Mesendoderm (in vitro differentiated cells): Measurements from ENCODE around the gene CC2D1A.
"Not testable (repeated sequence)": the region's sequence is repeated elsewhere in the genome, so short reads cannot be mapped to it uniquely, and the experiment has no call there.

Source experiments
- DNase-seq: peaks from one replicate; pipeline ENCODE4 v3.0.0; 2013
- H2AK5ac ChIP-seq: 2 replicates; pipeline ENCODE4 v1.6.1; 2013; ENCODE audit warnings: low read length, inconsistent platforms
- H2BK120ac ChIP-seq: 2 replicates; pipeline ENCODE4 v1.6.1; 2013; ENCODE audit warnings: low read depth, mild to moderate bottlenecking, low read length, moderate library complexity, mixed read lengths
- H2BK15ac ChIP-seq: replicated peaks from 2 replicates; pipeline ENCODE4 v1.6.1; 2013; ENCODE audit warnings: low read depth, mild to moderate bottlenecking, moderate library complexity
- H2BK5ac ChIP-seq: 2 replicates; pipeline ENCODE4 v1.6.1; 2013; ENCODE audit warnings: low read length, inconsistent platforms
- H3K18ac ChIP-seq: 2 replicates; pipeline ENCODE4 v1.6.1; 2013; ENCODE audit warnings: mild to moderate bottlenecking, low read length, mixed read lengths
- H3K23ac ChIP-seq: one replicate; pipeline ENCODE4 v1.6.1; 2013; ENCODE audit warnings: low read length
- H3K27ac ChIP-seq: 2 replicates; pipeline ENCODE4 v1.5.1; 2013; ENCODE audit warnings: low read depth, mild to moderate bottlenecking, inconsistent platforms, low read length, moderate library complexity
- H3K27me3 ChIP-seq: 2 replicates; pipeline ENCODE4 v1.6.1; 2013; ENCODE audit warnings: low read length, control low read depth, mild to moderate bottlenecking, inconsistent platforms; ENCODE audit not compliant: insufficient read depth, poor library complexity
- H3K36me3 ChIP-seq: 2 replicates; pipeline ENCODE4 v1.6.1; 2013; ENCODE audit warnings: low read length, inconsistent platforms; ENCODE audit not compliant: control insufficient read depth, insufficient read depth
- H3K4ac ChIP-seq: one replicate; pipeline ENCODE4 v1.6.1; 2013; ENCODE audit warnings: low read depth, mild to moderate bottlenecking, low read length, moderate library complexity
- H3K4me1 ChIP-seq: 2 replicates; pipeline ENCODE4 v1.6.1; 2013; ENCODE audit warnings: low read depth, low read length, inconsistent platforms; ENCODE audit not compliant: control insufficient read depth
- H3K4me2 ChIP-seq: 2 replicates; pipeline ENCODE4 v1.6.1; 2013; ENCODE audit warnings: low read length
- H3K4me3 ChIP-seq: 2 replicates; pipeline ENCODE4 v1.5.1; 2013; ENCODE audit warnings: mild to moderate bottlenecking, low read length
- H3K56ac ChIP-seq: one replicate; pipeline ENCODE4 v1.6.1; 2013; ENCODE audit warnings: low read length
- H3K79me1 ChIP-seq: 2 replicates; pipeline ENCODE4 v1.6.1; 2013; ENCODE audit warnings: low read length, inconsistent platforms
- H3K79me2 ChIP-seq: 2 replicates; pipeline ENCODE4 v1.6.1; 2013; ENCODE audit warnings: mild to moderate bottlenecking, low read length; ENCODE audit not compliant: control insufficient read depth, insufficient read depth
- H3K9ac ChIP-seq: 2 replicates; pipeline ENCODE4 v1.6.1; 2013; ENCODE audit warnings: low read length, inconsistent platforms
- H4K5ac ChIP-seq: one replicate; pipeline ENCODE4 v1.6.1; 2013; ENCODE audit warnings: low read length
- H4K8ac ChIP-seq: one replicate; pipeline ENCODE4 v1.6.1; 2013; ENCODE audit warnings: low read depth, mild to moderate bottlenecking, control low read depth, low read length, moderate library complexity
- WGBS: extraction: QIAGEN DNeasy Blood & Tissue Kit; methylation state at CpG from one replicate; pipeline ENCODE4 v1.1.7; 2013; ENCODE audit warnings: low lambda C conversion rate, missing lambda C conversion rate; ENCODE audit not compliant: insufficient coverage; ENCODE audit errors: extremely low coverage; 5-methylcytosine and 5-hydroxymethylcytosine counted together

CC2D1A gene

DNA sequence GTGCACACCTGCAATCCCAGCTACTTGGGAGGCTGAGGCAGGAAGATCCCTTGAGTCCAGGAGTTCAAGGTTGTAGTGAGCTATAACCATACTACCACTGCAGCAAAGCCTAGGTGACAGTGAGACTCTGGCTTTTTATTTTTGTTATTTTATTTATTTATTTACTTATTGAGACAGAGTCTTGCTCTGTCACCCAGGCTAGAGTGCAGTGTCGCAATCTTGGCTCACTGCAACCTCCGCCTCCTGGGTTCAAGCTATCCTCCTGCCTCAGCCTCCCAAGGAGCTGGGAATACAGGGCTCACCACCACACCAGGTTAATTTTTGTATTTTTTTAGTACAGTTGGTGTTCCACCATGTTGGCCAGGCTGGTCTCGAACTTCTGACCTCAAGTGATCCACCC, 67.5 kb downstream of the CC2D1A start:
- not testable (repeated sequence) for H2BK120ac ChIP-seq, H3K9ac ChIP-seq, H4K5ac ChIP-seq, H4K8ac ChIP-seq, H3K27me3 ChIP-seq, H3K4ac ChIP-seq, H3K36me3 ChIP-seq, H2BK15ac ChIP-seq, H3K23ac ChIP-seq, H3K79me1 ChIP-seq, H3K56ac ChIP-seq, DNase-seq, H2AK5ac ChIP-seq, H3K27ac ChIP-seq, H3K18ac ChIP-seq, H3K4me3 ChIP-seq, H3K79me2 ChIP-seq, H3K4me2 ChIP-seq, H3K4me1 ChIP-seq, H2BK5ac ChIP-seq
- WGBS = no CpG with 5 or more reads among the region's 3 CpGs

DNA sequence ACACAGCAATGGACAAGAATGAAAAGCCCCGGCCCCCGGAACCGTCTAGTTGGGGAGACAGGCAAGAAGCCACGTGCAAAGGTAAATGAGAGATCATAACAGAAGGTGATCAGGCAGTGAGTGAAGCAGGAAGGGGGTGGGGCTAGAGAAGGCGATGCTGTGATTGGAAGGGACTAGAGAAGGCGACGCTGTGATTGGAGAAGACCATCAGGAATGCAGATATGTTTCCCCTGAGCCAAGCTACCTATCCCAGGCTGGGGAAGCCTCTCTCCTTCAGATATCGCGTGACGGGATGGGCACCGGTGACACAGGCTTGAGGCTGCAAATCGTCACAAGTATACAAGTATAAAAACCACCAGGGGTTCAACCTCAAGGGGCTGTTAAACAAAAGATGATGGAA, 68.1 kb downstream of the CC2D1A start:
- H4K5ac ChIP-seq = no peak overlapping the region
- H3K4me2 ChIP-seq = no peak overlapping the region
- H3K27ac ChIP-seq = no peak overlapping the region
- H3K27me3 ChIP-seq = no peaks in the 10 kb centered on the region
- WGBS = no CpG with 5 or more reads among the region's 12 CpGs
- H2BK120ac ChIP-seq = no peak overlapping the region
- no peaks in the 10 kb centered on the region for H3K79me2 ChIP-seq
- H3K4ac ChIP-seq = no peak overlapping the region
- H3K36me3 ChIP-seq = peaks cover 1% of the 10 kb centered on the region
- DNase-seq = peak; percentile 96
- H4K8ac ChIP-seq = no peak overlapping the region
- no peaks in the 10 kb centered on the region for H3K79me1 ChIP-seq
- no peak overlapping the region for H3K9ac ChIP-seq
- no peak overlapping the region for H3K4me3 ChIP-seq
- no peak overlapping the region for H3K23ac ChIP-seq
- peaks cover 3% of the 10 kb centered on the region for H3K4me1 ChIP-seq
- H3K56ac ChIP-seq = peak overlapping the region; percentile 49
- no peak overlapping the region for H2AK5ac ChIP-seq
- no peak overlapping the region for H3K18ac ChIP-seq
- H2BK5ac ChIP-seq = no peak overlapping the region
- H2BK15ac ChIP-seq = no peak overlapping the region

GRCh38 chr19:13975870-13976269, 69.9 kb downstream of the CC2D1A start:
- no peak for DNase-seq
- Histone ChIP-seq H3K4ac (no peak overlapping the region), H2BK120ac (no peak overlapping the region), H3K79me2 (no peaks in the 10 kb centered on the region), H2BK15ac (no peak overlapping the region), H3K36me3 (no peaks in the 10 kb centered on the region), H4K8ac (no peak overlapping the region), H2BK5ac (no peak overlapping the region), H2AK5ac (no peak overlapping the region), H3K4me1 (peaks cover 3% of the 10 kb centered on the region), H3K4me2 (no peak overlapping the region), H3K18ac (no peak overlapping the region), H3K27me3 (no peaks in the 10 kb centered on the region), H3K56ac (no peak overlapping the region), H3K79me1 (no peaks in the 10 kb centered on the region), H3K27ac (no peak overlapping the region), H3K9ac (no peak overlapping the region), H3K23ac (no peak overlapping the region), H3K4me3 (no peak overlapping the region), H4K5ac (no peak overlapping the region)
- no CpG with 5 or more reads among the region's 11 CpGs for WGBS

DNA sequence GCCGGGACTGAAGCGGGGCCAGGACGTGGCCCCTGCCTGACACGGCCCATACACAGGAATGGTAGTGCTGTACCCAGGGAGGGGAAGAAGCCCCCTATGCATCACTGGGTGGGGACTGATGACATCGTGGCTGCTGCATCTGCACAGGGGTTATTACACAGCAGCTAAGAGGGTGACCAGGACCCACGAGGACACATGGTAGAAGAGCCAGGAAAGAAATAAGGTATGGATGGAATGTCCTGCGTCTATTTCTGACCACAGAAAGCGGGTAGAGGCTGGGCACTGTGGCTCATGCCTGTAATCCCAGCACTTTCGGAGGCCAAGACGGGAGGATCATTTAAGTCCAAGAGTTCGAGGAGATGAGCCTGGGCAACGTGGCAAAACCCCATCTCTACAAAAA, 70.4 kb downstream of the CC2D1A start:
- no peak overlapping the region for H3K4me3 ChIP-seq
- no peaks in the 10 kb centered on the region for H3K36me3 ChIP-seq
- H3K4me1 ChIP-seq = peaks cover 3% of the 10 kb centered on the region
- no peaks in the 10 kb centered on the region for H3K27me3 ChIP-seq
- WGBS = no CpG with 5 or more reads among the region's 12 CpGs
- H3K79me1 ChIP-seq = no peaks in the 10 kb centered on the region
- H3K23ac ChIP-seq = no peak overlapping the region
- H2BK5ac ChIP-seq = no peak overlapping the region
- H3K4me2 ChIP-seq = no peak overlapping the region
- H3K27ac ChIP-seq = no peak overlapping the region
- no peak for DNase-seq
- no peak overlapping the region for H3K4ac ChIP-seq
- H3K9ac ChIP-seq = no peak overlapping the region
- H2BK120ac ChIP-seq = no peak overlapping the region
- H4K8ac ChIP-seq = no peak overlapping the region
- no peak overlapping the region for H3K56ac ChIP-seq
- no peak overlapping the region for H3K18ac ChIP-seq
- H3K79me2 ChIP-seq = no peaks in the 10 kb centered on the region
- H4K5ac ChIP-seq = no peak overlapping the region
- no peak overlapping the region for H2BK15ac ChIP-seq
- H2AK5ac ChIP-seq = no peak overlapping the region

DNA sequence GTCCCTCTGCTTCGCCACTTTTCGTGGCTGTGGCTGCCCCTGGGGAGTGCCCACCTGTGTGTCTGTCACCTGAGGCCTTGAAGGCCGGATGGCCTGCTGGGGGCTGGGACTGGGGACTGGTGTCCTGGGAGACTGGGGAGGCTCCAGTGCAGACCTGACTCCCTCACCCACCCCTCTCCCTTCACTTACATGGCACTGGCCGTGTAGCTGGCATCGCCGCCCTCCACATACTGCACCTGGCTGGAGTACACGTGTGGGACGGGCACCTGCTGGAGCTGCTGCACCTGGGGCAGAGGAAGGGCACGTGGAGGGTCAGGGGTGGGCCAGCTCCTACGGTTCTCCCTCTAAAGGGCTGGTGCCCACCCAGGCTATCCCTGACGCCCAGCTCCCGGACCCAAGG, 71.8 kb downstream of the CC2D1A start:
- Histone ChIP-seq H3K27me3 (no peaks in the 10 kb centered on the region), H2AK5ac (peak overlapping the region; percentile 82), H3K23ac (no peak overlapping the region), H3K4me3 (no peak overlapping the region), H2BK120ac (no peak overlapping the region), H3K79me1 (no peaks in the 10 kb centered on the region), H3K4me2 (no peak overlapping the region), H3K4me1 (peaks cover 3% of the 10 kb centered on the region), H4K8ac (no peak overlapping the region), H2BK5ac (peak overlapping the region; percentile 45), H3K79me2 (no peaks in the 10 kb centered on the region), H3K4ac (peak overlapping the region; percentile 17), H2BK15ac (no peak overlapping the region), H3K9ac (peak overlapping the region; percentile 66), H3K18ac (peak overlapping the region; percentile 3), H3K36me3 (no peaks in the 10 kb centered on the region), H4K5ac (no peak overlapping the region), H3K56ac (peak overlapping the region; percentile 73), H3K27ac (peak overlapping the region; percentile 21)
- WGBS = no CpG with 5 or more reads among the region's 12 CpGs
- DNase-seq = no peak
